HEK293 (cell line): ENCODE results near the gene GALNT6.

Experiments
- GLI4 ChIP-seq: fragments of 450-650 bp; formaldehyde crosslinking; IDR thresholded peaks from 2 replicates; pipeline ENCODE4 v1.5.1; 2016; ENCODE audit warnings: missing biosample characterization, missing genetic modification characterization
- HOXC10 ChIP-seq: sonication (generic); formaldehyde crosslinking; IDR thresholded peaks from 2 replicates; pipeline ENCODE4 v1.8.1; 2023; ENCODE audit warnings: mild to moderate bottlenecking, missing genetic modification reagents
- KLF1 ChIP-seq: fragments of 450-650 bp; formaldehyde crosslinking; IDR thresholded peaks from 2 replicates; pipeline ENCODE4 v1.5.1; 2016; ENCODE audit warnings: missing biosample characterization, missing genetic modification characterization
- SP2 ChIP-seq: fragments of 450-650 bp; formaldehyde crosslinking; IDR thresholded peaks from 2 replicates; pipeline ENCODE4 v1.5.1; 2016; ENCODE audit warnings: missing biosample characterization, missing genetic modification characterization
- TCF7L2 ChIP-seq: IDR thresholded peaks from 2 replicates; pipeline ENCODE4 v1.6.1; 2011; ENCODE audit warnings: low read depth, mild to moderate bottlenecking, inconsistent platforms, low read length, moderate library complexity, borderline replicate concordance
- ZIC2 ChIP-seq: fragments of 450-650 bp; formaldehyde crosslinking; IDR thresholded peaks from 2 replicates; pipeline ENCODE4 v1.5.1; 2016; ENCODE audit warnings: missing biosample characterization, missing genetic modification characterization
- ZNF112 ChIP-seq: fragments of 450-650 bp; formaldehyde crosslinking; IDR thresholded peaks from 2 replicates; pipeline ENCODE4 v1.5.0; 2017; ENCODE audit warnings: missing biosample characterization, missing genetic modification characterization
- ZNF121 ChIP-seq: fragments of 450-650 bp; formaldehyde crosslinking; IDR thresholded peaks from 2 replicates; pipeline ENCODE4 v1.5.1; 2016; ENCODE audit warnings: missing biosample characterization, missing genetic modification characterization
- ZNF132 ChIP-seq: fragments of 450-650 bp; formaldehyde crosslinking; IDR thresholded peaks from 2 replicates; pipeline ENCODE4 v1.5.1; 2017; ENCODE audit warnings: missing biosample characterization, missing genetic modification characterization, borderline replicate concordance
- ZNF175 ChIP-seq: fragments of 450-650 bp; formaldehyde crosslinking; IDR thresholded peaks from 2 replicates; pipeline ENCODE4 v1.5.1; 2016; ENCODE audit warnings: missing biosample characterization, missing genetic modification characterization
- ZNF214 ChIP-seq: fragments of 450-650 bp; formaldehyde crosslinking; IDR thresholded peaks from 2 replicates; pipeline ENCODE4 v1.5.1; 2017; ENCODE audit warnings: missing biosample characterization, mild to moderate bottlenecking, missing genetic modification characterization, borderline replicate concordance
- ZNF223 ChIP-seq: fragments of 450-650 bp; formaldehyde crosslinking; IDR thresholded peaks from 2 replicates; pipeline ENCODE4 v1.5.1; 2016; ENCODE audit warnings: missing biosample characterization, missing genetic modification characterization
- ZNF292 ChIP-seq: fragments of 450-650 bp; formaldehyde crosslinking; IDR thresholded peaks from 2 replicates; pipeline ENCODE4 v1.5.1; 2016; ENCODE audit warnings: low read depth, missing biosample characterization, missing genetic modification characterization, borderline replicate concordance
- ZNF302 ChIP-seq: fragments of 450-650 bp; formaldehyde crosslinking; IDR thresholded peaks from 2 replicates; pipeline ENCODE4 v1.5.1; 2016; ENCODE audit warnings: missing biosample characterization, missing genetic modification characterization, low read depth
- ZNF366 ChIP-seq: fragments of 450-650 bp; formaldehyde crosslinking; conservative IDR thresholded peaks from 2 replicates; pipeline ENCODE4 v1.5.1; 2016; ENCODE audit warnings: missing biosample characterization, missing genetic modification characterization
- ZNF394 ChIP-seq: fragments of 450-650 bp; formaldehyde crosslinking; IDR thresholded peaks from 2 replicates; pipeline ENCODE4 v1.5.1; 2016; ENCODE audit warnings: missing biosample characterization, missing genetic modification characterization, mild to moderate bottlenecking, moderate library complexity, borderline replicate concordance
- ZNF423 ChIP-seq: fragments of 450-650 bp; formaldehyde crosslinking; IDR thresholded peaks from 2 replicates; pipeline ENCODE4 v1.5.1; 2016; ENCODE audit warnings: missing biosample characterization, missing genetic modification characterization
- ZNF501 ChIP-seq: fragments of 450-650 bp; formaldehyde crosslinking; IDR thresholded peaks from 2 replicates; pipeline ENCODE4 v1.5.1; 2016; ENCODE audit warnings: missing biosample characterization, missing genetic modification characterization
- ZNF629 ChIP-seq: fragments of 450-650 bp; formaldehyde crosslinking; IDR thresholded peaks from 2 replicates; pipeline ENCODE4 v1.5.1; 2017; ENCODE audit warnings: missing biosample characterization, missing genetic modification characterization
- ZNF658 ChIP-seq: fragments of 450-650 bp; formaldehyde crosslinking; IDR thresholded peaks from 2 replicates; pipeline ENCODE4; 2016; ENCODE audit warnings: missing biosample characterization, missing genetic modification characterization
- ZNF701 ChIP-seq: fragments of 450-650 bp; formaldehyde crosslinking; IDR thresholded peaks from 2 replicates; pipeline ENCODE4 v1.5.1; 2016; ENCODE audit warnings: missing biosample characterization, missing genetic modification characterization
- ZNF747 ChIP-seq: fragments of 450-650 bp; formaldehyde crosslinking; IDR thresholded peaks from 2 replicates; pipeline ENCODE4 v1.5.1; 2016; ENCODE audit warnings: missing biosample characterization, missing genetic modification characterization
- ZNF785 ChIP-seq: fragments of 450-650 bp; formaldehyde crosslinking; IDR thresholded peaks from 2 replicates; pipeline ENCODE4 v1.5.1; 2016; ENCODE audit warnings: missing biosample characterization, missing genetic modification characterization
- ZNF791 ChIP-seq: fragments of 450-650 bp; formaldehyde crosslinking; IDR thresholded peaks from 2 replicates; pipeline ENCODE4 v1.5.1; 2016; ENCODE audit warnings: missing biosample characterization, missing genetic modification characterization
- TF ChIP-seq, protein P1 (sequence below): fragments of 450-650 bp; formaldehyde crosslinking; IDR thresholded peaks from 2 replicates; pipeline ENCODE4 v1.5.1; 2016; ENCODE audit warnings: missing biosample characterization, missing genetic modification characterization, low read depth
- TF ChIP-seq, protein P2 (sequence below): fragments of 450-650 bp; formaldehyde crosslinking; IDR thresholded peaks from 2 replicates; pipeline ENCODE4 v1.5.1; 2016; ENCODE audit warnings: missing biosample characterization, missing genetic modification characterization
- TF ChIP-seq, protein P3 (sequence below): fragments of 450-650 bp; formaldehyde crosslinking; conservative IDR thresholded peaks from 2 replicates; pipeline ENCODE4 v1.5.1; 2016; ENCODE audit warnings: low read depth, missing biosample characterization, missing genetic modification characterization
- TF ChIP-seq, protein P4 (sequence below): sonication (generic); formaldehyde crosslinking; IDR thresholded peaks from 2 replicates; pipeline ENCODE4 v1.8.1; 2022; ENCODE audit warnings: mild to moderate bottlenecking, moderate library complexity, missing genetic modification reagents
- TF ChIP-seq, protein P5 (sequence below): fragments of 450-650 bp; formaldehyde crosslinking; IDR thresholded peaks from 2 replicates; pipeline ENCODE4 v1.5.1; 2017; ENCODE audit warnings: missing biosample characterization, missing genetic modification characterization
- TF ChIP-seq, protein P6 (sequence below): fragments of 450-650 bp; formaldehyde crosslinking; IDR thresholded peaks from 2 replicates; pipeline ENCODE4 v1.5.1; 2016; ENCODE audit warnings: missing biosample characterization, missing genetic modification characterization

Gene GALNT6

DNA sequence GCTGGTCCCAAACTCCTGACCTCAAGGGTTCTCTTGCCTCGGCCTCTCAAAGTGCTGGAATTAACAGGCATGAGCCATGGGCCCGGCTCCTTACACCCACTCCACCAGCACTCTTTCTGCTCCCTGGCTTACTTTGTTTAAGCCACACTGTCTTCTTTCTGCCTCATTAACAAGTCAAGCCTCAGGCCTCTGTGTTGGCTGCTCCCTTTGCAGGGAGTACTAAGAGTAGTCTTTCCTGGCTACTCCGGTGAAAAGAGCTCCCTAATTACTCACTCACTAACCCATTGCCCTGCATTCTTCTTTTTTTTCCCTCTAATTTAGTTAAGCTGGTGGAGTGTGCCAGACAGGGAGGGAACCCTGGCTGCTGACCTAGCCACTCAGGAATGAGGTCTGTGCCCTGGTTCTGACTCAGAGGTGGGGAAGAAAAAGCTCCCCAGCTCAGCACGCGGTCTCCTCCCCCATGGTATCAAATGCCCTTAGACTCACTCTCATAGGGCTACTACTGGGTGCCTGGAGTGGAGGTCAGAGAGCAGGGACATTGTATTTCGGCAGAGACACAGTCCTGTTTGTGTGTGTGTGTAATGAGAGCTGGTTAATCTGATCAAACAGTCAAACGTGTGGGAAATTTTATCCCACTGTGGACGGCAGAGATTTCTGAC is 19.8 kb downstream of the GALNT6 start (continued):
- TF ChIP-seq ZNF629: peak; percentile 93
- peak; percentile 59; the same call in 1 of the 2 replicates for TF ChIP-seq ZNF501 (tag by site-specific recombination)
- no peak for TF ChIP-seq ZNF223 (tag by site-specific recombination)
- TF ChIP-seq ZIC2: peak; percentile 95
- TF ChIP-seq, protein P1, sequence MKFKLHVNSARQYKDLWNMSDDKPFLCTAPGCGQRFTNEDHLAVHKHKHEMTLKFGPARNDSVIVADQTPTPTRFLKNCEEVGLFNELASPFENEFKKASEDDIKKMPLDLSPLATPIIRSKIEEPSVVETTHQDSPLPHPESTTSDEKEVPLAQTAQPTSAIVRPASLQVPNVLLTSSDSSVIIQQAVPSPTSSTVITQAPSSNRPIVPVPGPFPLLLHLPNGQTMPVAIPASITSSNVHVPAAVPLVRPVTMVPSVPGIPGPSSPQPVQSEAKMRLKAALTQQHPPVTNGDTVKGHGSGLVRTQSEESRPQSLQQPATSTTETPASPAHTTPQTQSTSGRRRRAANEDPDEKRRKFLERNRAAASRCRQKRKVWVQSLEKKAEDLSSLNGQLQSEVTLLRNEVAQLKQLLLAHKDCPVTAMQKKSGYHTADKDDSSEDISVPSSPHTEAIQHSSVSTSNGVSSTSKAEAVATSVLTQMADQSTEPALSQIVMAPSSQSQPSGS (tag by site-specific recombination): no peak
- TF ChIP-seq, protein P2, sequence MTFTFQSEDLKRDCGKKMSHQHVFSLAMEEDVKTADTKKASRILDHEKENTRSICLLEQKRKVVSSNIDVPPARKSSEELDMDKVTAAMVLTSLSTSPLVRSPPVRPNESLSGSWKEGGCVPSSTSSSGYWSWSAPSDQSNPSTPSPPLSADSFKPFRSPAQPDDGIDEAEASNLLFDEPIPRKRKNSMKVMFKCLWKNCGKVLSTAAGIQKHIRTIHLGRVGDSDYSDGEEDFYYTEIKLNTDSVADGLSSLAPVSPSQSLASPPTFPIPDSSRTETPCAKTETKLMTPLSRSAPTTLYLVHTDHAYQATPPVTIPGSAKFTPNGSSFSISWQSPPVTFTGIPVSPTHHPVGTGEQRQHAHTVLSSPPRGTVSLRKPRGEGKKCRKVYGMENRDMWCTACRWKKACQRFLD: no peak
- TF ChIP-seq ZNF701: no peak
- no peak for TF ChIP-seq ZNF302
- no peak for TF ChIP-seq HOXC10 (CRISPR knock-in tag)
- TF ChIP-seq KLF1 (tag by site-specific recombination): peak; percentile 62
- no peak for TF ChIP-seq TCF7L2
- TF ChIP-seq ZNF394 (tag by site-specific recombination): peak; percentile 98
- TF ChIP-seq ZNF747: no peak
- no peak for TF ChIP-seq ZNF423
- TF ChIP-seq ZNF658 (tag by site-specific recombination): no peak
- no peak for TF ChIP-seq ZNF132 (tag by site-specific recombination)
- TF ChIP-seq, protein P3, sequence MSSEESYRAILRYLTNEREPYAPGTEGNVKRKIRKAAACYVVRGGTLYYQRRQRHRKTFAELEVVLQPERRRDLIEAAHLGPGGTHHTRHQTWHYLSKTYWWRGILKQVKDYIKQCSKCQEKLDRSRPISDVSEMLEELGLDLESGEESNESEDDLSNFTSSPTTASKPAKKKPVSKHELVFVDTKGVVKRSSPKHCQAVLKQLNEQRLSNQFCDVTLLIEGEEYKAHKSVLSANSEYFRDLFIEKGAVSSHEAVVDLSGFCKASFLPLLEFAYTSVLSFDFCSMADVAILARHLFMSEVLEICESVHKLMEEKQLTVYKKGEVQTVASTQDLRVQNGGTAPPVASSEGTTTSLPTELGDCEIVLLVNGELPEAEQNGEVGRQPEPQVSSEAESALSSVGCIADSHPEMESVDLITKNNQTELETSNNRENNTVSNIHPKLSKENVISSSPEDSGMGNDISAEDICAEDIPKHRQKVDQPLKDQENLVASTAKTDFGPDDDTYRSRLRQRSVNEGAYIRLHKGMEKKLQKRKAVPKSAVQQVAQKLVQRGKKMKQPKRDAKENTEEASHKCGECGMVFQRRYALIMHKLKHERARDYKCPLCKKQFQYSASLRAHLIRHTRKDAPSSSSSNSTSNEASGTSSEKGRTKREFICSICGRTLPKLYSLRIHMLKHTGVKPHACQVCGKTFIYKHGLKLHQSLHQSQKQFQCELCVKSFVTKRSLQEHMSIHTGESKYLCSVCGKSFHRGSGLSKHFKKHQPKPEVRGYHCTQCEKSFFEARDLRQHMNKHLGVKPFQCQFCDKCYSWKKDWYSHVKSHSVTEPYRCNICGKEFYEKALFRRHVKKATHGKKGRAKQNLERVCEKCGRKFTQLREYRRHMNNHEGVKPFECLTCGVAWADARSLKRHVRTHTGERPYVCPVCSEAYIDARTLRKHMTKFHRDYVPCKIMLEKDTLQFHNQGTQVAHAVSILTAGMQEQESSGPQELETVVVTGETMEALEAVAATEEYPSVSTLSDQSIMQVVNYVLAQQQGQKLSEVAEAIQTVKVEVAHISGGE: no peak
- no peak for TF ChIP-seq ZNF791 (tag by site-specific recombination)
- TF ChIP-seq ZNF121 (tag by site-specific recombination): no peak
- TF ChIP-seq ZNF214 (tag by site-specific recombination): no peak
- no peak for TF ChIP-seq ZNF112 (tag by site-specific recombination)
- TF ChIP-seq ZNF366 (tag by site-specific recombination): peak; percentile 89
- TF ChIP-seq GLI4 (tag by site-specific recombination): no peak
- TF ChIP-seq SP2 (tag by site-specific recombination): peak; percentile 33; the same call in 1 of the 2 replicates
- TF ChIP-seq ZNF175 (tag by site-specific recombination): no peak
- TF ChIP-seq, protein P4, sequence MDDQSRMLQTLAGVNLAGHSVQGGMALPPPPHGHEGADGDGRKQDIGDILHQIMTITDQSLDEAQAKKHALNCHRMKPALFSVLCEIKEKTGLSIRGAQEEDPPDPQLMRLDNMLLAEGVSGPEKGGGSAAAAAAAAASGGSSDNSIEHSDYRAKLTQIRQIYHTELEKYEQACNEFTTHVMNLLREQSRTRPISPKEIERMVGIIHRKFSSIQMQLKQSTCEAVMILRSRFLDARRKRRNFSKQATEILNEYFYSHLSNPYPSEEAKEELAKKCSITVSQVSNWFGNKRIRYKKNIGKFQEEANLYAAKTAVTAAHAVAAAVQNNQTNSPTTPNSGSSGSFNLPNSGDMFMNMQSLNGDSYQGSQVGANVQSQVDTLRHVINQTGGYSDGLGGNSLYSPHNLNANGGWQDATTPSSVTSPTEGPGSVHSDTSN (CRISPR knock-in tag): no peak
- TF ChIP-seq, protein P5, sequence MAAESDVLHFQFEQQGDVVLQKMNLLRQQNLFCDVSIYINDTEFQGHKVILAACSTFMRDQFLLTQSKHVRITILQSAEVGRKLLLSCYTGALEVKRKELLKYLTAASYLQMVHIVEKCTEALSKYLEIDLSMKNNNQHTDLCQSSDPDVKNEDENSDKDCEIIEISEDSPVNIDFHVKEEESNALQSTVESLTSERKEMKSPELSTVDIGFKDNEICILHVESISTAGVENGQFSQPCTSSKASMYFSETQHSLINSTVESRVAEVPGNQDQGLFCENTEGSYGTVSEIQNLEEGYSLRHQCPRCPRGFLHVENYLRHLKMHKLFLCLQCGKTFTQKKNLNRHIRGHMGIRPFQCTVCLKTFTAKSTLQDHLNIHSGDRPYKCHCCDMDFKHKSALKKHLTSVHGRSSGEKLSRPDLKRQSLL (tag by site-specific recombination): no peak
- TF ChIP-seq, protein P6, sequence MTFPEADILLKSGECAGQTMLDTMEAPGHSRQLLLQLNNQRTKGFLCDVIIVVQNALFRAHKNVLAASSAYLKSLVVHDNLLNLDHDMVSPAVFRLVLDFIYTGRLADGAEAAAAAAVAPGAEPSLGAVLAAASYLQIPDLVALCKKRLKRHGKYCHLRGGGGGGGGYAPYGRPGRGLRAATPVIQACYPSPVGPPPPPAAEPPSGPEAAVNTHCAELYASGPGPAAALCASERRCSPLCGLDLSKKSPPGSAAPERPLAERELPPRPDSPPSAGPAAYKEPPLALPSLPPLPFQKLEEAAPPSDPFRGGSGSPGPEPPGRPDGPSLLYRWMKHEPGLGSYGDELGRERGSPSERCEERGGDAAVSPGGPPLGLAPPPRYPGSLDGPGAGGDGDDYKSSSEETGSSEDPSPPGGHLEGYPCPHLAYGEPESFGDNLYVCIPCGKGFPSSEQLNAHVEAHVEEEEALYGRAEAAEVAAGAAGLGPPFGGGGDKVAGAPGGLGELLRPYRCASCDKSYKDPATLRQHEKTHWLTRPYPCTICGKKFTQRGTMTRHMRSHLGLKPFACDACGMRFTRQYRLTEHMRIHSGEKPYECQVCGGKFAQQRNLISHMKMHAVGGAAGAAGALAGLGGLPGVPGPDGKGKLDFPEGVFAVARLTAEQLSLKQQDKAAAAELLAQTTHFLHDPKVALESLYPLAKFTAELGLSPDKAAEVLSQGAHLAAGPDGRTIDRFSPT: 0 out of 2 replicates have a peak, but pooled peaks have one; percentile 42
- no peak for TF ChIP-seq ZNF292 (tag by site-specific recombination)
- TF ChIP-seq ZNF785 (tag by site-specific recombination): no peak
